MM.1S (cell line): ENCODE results near the gene KLHDC1.

Experiments used
- DNase-seq: peaks from one replicate; pipeline ENCODE4 v3.0.0-alpha.2; 2015
- H2AFZ ChIP-seq: fragments of 300-600 bp; sonication (generic); 2 replicates; pipeline ENCODE4 v1.6.0; 2016; ENCODE audit warnings: antibody characterized with exemption, low read length
- H3F3A ChIP-seq: fragments of 300-600 bp; sonication (generic); 2 replicates; pipeline ENCODE4 v1.6.1; 2016; ENCODE audit warnings: mild to moderate bottlenecking, antibody characterized with exemption, low read length, moderate library complexity, mixed read lengths; ENCODE audit not compliant: insufficient read depth
- H3K27ac ChIP-seq: fragments of 300-600 bp; sonication (generic); 2 replicates; pipeline ENCODE4 v1.5.1; 2016; ENCODE audit warnings: mild to moderate bottlenecking, low read length
- H3K27me3 ChIP-seq: fragments of 300-600 bp; sonication (generic); replicated peaks from 2 replicates; pipeline ENCODE4 v1.6.0; 2016; ENCODE audit warnings: low read length; ENCODE audit not compliant: insufficient read depth
- H3K36me3 ChIP-seq: fragments of 300-600 bp; sonication (generic); replicated peaks from 2 replicates; pipeline ENCODE4 v1.6.1; 2016; ENCODE audit warnings: mild to moderate bottlenecking, low read length, mixed read lengths; ENCODE audit not compliant: insufficient read depth
- H3K4me1 ChIP-seq: fragments of 300-600 bp; sonication (generic); 2 replicates; pipeline ENCODE4 v1.6.1; 2016; ENCODE audit warnings: low read length, mixed read lengths
- H3K4me2 ChIP-seq: fragments of 300-600 bp; sonication (generic); 2 replicates; pipeline ENCODE4 v1.6.0; 2016; ENCODE audit warnings: low read depth, low read length
- H3K4me3 ChIP-seq: fragments of 300-600 bp; sonication (generic); 2 replicates; pipeline ENCODE4 v1.5.1; 2016; ENCODE audit warnings: low read length, mixed read lengths
- H3K79me2 ChIP-seq: fragments of 300-600 bp; sonication (generic); 2 replicates; pipeline ENCODE4 v1.6.1; 2016; ENCODE audit warnings: mixed run types, low read length, mixed read lengths
- H3K9ac ChIP-seq: fragments of 300-600 bp; sonication (generic); 2 replicates; pipeline ENCODE4 v1.6.1; 2016; ENCODE audit warnings: low read length, mixed read lengths
- H3K9me2 ChIP-seq: fragments of 300-600 bp; sonication (generic); replicated peaks from 2 replicates; pipeline ENCODE4 v1.6.1; 2016; ENCODE audit warnings: mild to moderate bottlenecking, low read length, mixed read lengths; ENCODE audit not compliant: insufficient read depth
- H3K9me3 ChIP-seq: fragments of 300-600 bp; sonication (generic); replicated peaks from 2 replicates; pipeline ENCODE4 v1.6.1; 2016; ENCODE audit warnings: mild to moderate bottlenecking, low read length, mixed read lengths; ENCODE audit not compliant: insufficient read depth
- H4K20me1 ChIP-seq: fragments of 300-600 bp; sonication (generic); 2 replicates; pipeline ENCODE4 v1.6.1; 2016; ENCODE audit warnings: mild to moderate bottlenecking, low read length, moderate library complexity, mixed read lengths; ENCODE audit not compliant: insufficient read depth
- EZH2 ChIP-seq: fragments of 300-600 bp; sonication (generic); optimal IDR thresholded peaks from 2 replicates; pipeline ENCODE3; 2017; ENCODE audit warnings: low read depth, mild to moderate bottlenecking, antibody characterized with exemption, low read length, mixed read lengths
- EZH2phosphoT487 ChIP-seq: fragments of 300-600 bp; sonication (generic); IDR thresholded peaks from 2 replicates; pipeline ENCODE4 v1.6.1; 2018; ENCODE audit warnings: antibody characterized with exemption, low read length
- TF ChIP-seq, protein P1 (sequence below): fragments of 300-600 bp; sonication (generic); IDR thresholded peaks from 2 replicates; pipeline ENCODE4 v1.5.1; 2016; ENCODE audit warnings: antibody characterized with exemption, low read length, mixed read lengths

The KLHDC1 gene

DNA sequence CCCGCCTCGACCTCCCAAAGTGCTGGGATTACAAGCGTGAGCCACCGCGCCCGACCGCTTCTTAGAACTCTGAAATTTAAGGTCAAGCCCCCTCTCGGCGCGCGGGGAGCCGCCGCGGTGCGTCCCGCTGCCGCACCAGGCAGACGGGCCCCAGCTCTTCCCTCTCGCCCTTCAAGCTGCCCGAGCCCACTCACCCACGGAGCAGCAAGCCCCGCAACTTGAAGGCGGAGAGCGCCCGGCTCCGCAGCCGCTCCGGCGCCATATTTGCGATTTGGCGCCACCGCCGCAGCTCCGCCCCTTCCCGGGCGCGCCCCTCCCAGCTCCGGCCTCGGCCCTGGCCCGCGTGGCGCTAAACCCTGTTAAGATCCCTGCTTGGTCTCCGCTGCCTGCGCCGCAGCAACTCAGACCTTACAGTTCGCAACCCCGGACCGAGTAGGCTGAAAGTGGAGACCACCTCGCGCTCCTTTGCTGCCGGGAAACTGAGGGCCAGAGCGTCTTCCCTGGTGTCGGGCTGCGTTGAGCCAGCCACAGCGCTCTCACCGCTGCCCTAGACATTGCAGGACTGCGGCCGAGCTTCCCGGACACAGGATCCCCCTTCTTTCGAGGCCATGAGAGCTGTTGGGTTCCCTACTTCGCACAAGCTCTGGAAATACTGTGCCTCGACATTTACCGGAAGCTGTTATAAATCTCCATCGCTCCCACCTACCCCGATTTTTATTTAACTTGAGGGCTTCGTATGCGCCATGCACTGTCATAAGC is 4.8 kb upstream of the KLHDC1 start, which contains the start of gene POLE2:
Gene POLE2, minus strand, starts transcription at position 273 of the 759 bp plus-strand sequence. Its CDS starts 11 bp downstream, at position 262.
- Histone ChIP-seq H3K4me3 (peak within 1 kb of the TSS; percentile 65), H3K9ac (peak within 1 kb of the TSS; percentile 59), H3K9me2 (no peaks in the 10 kb centered on the region), H4K20me1 (no peaks in the 10 kb centered on the region), H3K27me3 (no peaks in the 10 kb centered on the region), H2AFZ (peak within 1 kb of the TSS; percentile 94), H3F3A (0 out of 2 replicates have a peak, but pooled peaks cover 3% of the 10 kb centered on the region), H3K4me2 (peak within 1 kb of the TSS; percentile 53), H3K4me1 (no peaks in the 10 kb centered on the region), H3K36me3 (no peaks in the 10 kb centered on the region), H3K9me3 (no peaks in the 10 kb centered on the region), H3K27ac (no peak within 1 kb of the TSS), H3K79me2 (no peaks in the 10 kb centered on the region)
- no peak for TF ChIP-seq EZH2phosphoT487
- TF ChIP-seq, protein P1, sequence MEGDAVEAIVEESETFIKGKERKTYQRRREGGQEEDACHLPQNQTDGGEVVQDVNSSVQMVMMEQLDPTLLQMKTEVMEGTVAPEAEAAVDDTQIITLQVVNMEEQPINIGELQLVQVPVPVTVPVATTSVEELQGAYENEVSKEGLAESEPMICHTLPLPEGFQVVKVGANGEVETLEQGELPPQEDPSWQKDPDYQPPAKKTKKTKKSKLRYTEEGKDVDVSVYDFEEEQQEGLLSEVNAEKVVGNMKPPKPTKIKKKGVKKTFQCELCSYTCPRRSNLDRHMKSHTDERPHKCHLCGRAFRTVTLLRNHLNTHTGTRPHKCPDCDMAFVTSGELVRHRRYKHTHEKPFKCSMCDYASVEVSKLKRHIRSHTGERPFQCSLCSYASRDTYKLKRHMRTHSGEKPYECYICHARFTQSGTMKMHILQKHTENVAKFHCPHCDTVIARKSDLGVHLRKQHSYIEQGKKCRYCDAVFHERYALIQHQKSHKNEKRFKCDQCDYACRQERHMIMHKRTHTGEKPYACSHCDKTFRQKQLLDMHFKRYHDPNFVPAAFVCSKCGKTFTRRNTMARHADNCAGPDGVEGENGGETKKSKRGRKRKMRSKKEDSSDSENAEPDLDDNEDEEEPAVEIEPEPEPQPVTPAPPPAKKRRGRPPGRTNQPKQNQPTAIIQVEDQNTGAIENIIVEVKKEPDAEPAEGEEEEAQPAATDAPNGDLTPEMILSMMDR, result no peak
- no peak for TF ChIP-seq EZH2
- DNase-seq, result peak; percentile 46

DNA sequence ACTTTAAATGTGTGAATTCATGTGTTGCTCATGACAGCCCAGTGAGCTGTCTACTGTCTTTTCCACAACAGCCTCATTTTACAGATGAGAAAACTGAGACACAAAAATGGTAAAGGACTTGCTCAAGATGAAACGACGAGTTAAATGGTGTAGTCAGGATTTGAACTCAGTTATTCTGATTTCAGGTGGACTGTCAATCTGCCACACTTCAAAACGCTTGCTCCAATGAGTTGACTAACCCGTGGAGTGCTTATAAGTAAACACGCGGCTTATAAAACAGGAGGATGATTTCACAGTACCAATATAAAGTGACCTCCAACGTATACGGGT is 4.3 kb upstream of the KLHDC1 start:
- no peak overlapping the region for H3K4me3 ChIP-seq
- no peak overlapping the region for H3K9ac ChIP-seq
- H3K4me2 ChIP-seq, result peak overlapping the region; percentile 52; the same call in 1 of the 2 replicates
- no peaks in the 10 kb centered on the region for H3K79me2 ChIP-seq
- H3K27ac ChIP-seq, result no peak overlapping the region
- H3K27me3 ChIP-seq, result no peaks in the 10 kb centered on the region
- 0 out of 2 replicates have a peak, but pooled peaks cover 3% of the 10 kb centered on the region for H3F3A ChIP-seq
- H4K20me1 ChIP-seq, result no peaks in the 10 kb centered on the region
- H3K9me2 ChIP-seq, result no peaks in the 10 kb centered on the region
- H2AFZ ChIP-seq, result peak overlapping the region; percentile 94
- H3K36me3 ChIP-seq, result no peaks in the 10 kb centered on the region
- DNase-seq, result no peak
- no peaks in the 10 kb centered on the region for H3K9me3 ChIP-seq
- TF ChIP-seq EZH2 (no peak), EZH2phosphoT487 (no peak)
- TF ChIP-seq, protein P1, result no peak
- no peaks in the 10 kb centered on the region for H3K4me1 ChIP-seq

DNA sequence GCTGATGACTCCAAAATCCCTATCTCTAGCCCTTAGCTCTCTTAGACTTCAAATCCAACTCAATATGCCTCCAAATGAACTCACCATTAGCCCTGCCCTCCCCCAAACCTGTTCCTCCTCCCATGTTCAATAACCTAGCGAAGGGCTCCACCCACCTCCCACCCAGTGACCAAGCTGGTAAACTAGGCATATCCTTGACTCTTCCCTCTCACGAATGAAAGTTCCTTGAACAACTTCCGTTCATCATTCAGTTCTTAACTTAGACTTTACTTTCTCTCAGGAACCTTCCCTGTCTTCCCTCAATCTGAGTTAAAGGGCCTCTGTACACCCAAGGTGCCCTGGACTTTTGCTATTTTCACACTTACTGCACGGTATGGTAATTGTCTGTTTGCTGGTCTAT is 1.9 kb upstream of the KLHDC1 start:
- Histone ChIP-seq H3K4me3 (no peak overlapping the region), H3K27me3 (no peaks in the 10 kb centered on the region), H3K9me3 (no peaks in the 10 kb centered on the region), H2AFZ (no peak overlapping the region), H4K20me1 (no peaks in the 10 kb centered on the region), H3K9ac (no peak overlapping the region), H3K4me2 (no peak overlapping the region), H3K9me2 (no peaks in the 10 kb centered on the region), H3K79me2 (no peaks in the 10 kb centered on the region), H3K36me3 (no peaks in the 10 kb centered on the region), H3K4me1 (no peaks in the 10 kb centered on the region), H3F3A (0 out of 2 replicates have a peak, but pooled peaks cover 3% of the 10 kb centered on the region), H3K27ac (no peak overlapping the region)
- TF ChIP-seq, protein P1, result no peak
- TF ChIP-seq EZH2 (no peak), EZH2phosphoT487 (no peak)
- DNase-seq, result no peak
